GM23248 (cell line): ENCODE measurements around the gene MBNL1.

Experiments
- EZH2 ChIP-seq: fragments of 200-600 bp; sonication (generic); IDR thresholded peaks from 2 replicates; pipeline ENCODE4 v1.6.1; 2018; ENCODE audit warnings: antibody characterized with exemption, mild to moderate bottlenecking; ENCODE audit not compliant: insufficient read depth, poor library complexity, severe bottlenecking
- EZH2phosphoT487 ChIP-seq: fragments of 200-600 bp; sonication (generic); IDR thresholded peaks from 2 replicates; pipeline ENCODE4 v1.6.1; 2018; ENCODE audit warnings: antibody characterized with exemption, moderate library complexity, mild to moderate bottlenecking, low read depth; ENCODE audit not compliant: insufficient read depth

- TF ChIP-seq EZH2: no peak
- TF ChIP-seq EZH2phosphoT487: no peak
Observed at GRCh38 chr3:152334761-152335160, 66.0 kb downstream of the MBNL1 start.
